Kidney (tissue), 14 donors: ENCODE data around the gene SAFB. TPM values are rescaled to one million over a fixed set of nuclear protein-coding genes. Genes with fewer than 3 reads are reported as not detected.

Source experiments
- DNase-seq, 5 donors: peaks; one replicate each; pipeline ENCODE4 v3.0.0-alpha.2; 2013 to 2020
- FAIRE-seq: peaks from 2 replicates; lab custom pipeline; 2012; peaks lifted over from hg19 to GRCh38; lab: Jason Lieb, UNC
- H3K27ac ChIP-seq, 2 donors: one replicate each; pipeline ENCODE4 v1.7.0; 2013; ENCODE audit warnings: low read depth in 2 of 2, low read length in 2 of 2, inconsistent platforms in 1 of 2
- H3K27me3 ChIP-seq: one replicate; pipeline ENCODE4 v1.7.1; 2013; ENCODE audit warnings: low read length, inconsistent platforms; ENCODE audit not compliant: control insufficient read depth, insufficient read depth
- H3K36me3 ChIP-seq, 3 donors: one replicate each; pipeline versions ENCODE4 v1.7.0 to v1.7.1; 2013; ENCODE audit warnings: low read length in 3 of 3, control low read depth in 1 of 3, inconsistent platforms in 1 of 3; ENCODE audit not compliant: insufficient read depth in 3 of 3, control insufficient read depth in 2 of 3
- H3K4me1 ChIP-seq, 3 donors: one replicate each; pipeline versions ENCODE4 v1.7.0 to v1.7.1; 2013; ENCODE audit warnings: low read length in 3 of 3, inconsistent platforms in 1 of 3, low read depth in 1 of 3; ENCODE audit not compliant: control insufficient read depth in 2 of 3, insufficient read depth in 2 of 3
- H3K4me3 ChIP-seq, 3 donors: one replicate each; pipeline versions ENCODE4 v1.7.0 to v1.8.1; 2013; ENCODE audit warnings: low read length in 3 of 3, control low read depth in 1 of 3, inconsistent platforms in 1 of 3
- H3K9ac ChIP-seq, 3 donors: one replicate each; pipeline versions ENCODE4 v1.7.0 to v1.7.1; 2013; ENCODE audit warnings: low read length in 3 of 3, control low read depth in 1 of 3, inconsistent platforms in 1 of 3
- H3K9me3 ChIP-seq, 3 donors: one replicate each; pipeline versions ENCODE4 v1.7.0 to v1.7.1; 2013; ENCODE audit warnings: low read length in 3 of 3, control low read depth in 1 of 3, inconsistent platforms in 1 of 3; ENCODE audit not compliant: control insufficient read depth in 2 of 3, insufficient read depth in 1 of 3
- intact Hi-C: fragments of 100-400 bp; cut with DNase I; formaldehyde crosslinking; loops from one replicate; pipeline ENCODE4 v1.11.1; 2022
- polyA plus RNA-seq: library from polyadenylated mRNA; stranded (reverse); fragments of 350-450 nt; fragmentation: Illumina TruSeq; extraction: RNeasy Lipid Tissue Mini Kit (QIAGEN cat#74804); gene quantifications from one replicate; pipeline ENCODE4 v1.2.3, GENCODE V29; 2014; ENCODE audit warnings: low read depth, low replicate concordance; ENCODE audit not compliant: insufficient read depth
- total RNA-seq: library from RNA; stranded (reverse); fragmentation: NEBNext Ultra II Directional; extraction: Animal tissue kit (Norgen Biotek cat#: 25700); gene quantifications from one replicate; pipeline ENCODE4 v1.2.1, GENCODE V29; 2021
- TF ChIP-seq, protein P1 (sequence below): IDR thresholded peaks from 3 replicates; pipeline ENCODE4 v1.5.1; 2012; ENCODE audit warnings: mild to moderate bottlenecking, moderate library complexity, borderline replicate concordance; ENCODE audit not compliant: insufficient read depth; ENCODE audit errors: extremely low read depth
- donor health status: control.
- donor health status: control.
- donor health status: control.
- donor health status: control.
- donor health status: control.
- donor health status: DM: yes; HTN: yes; CAD: no.
- donor health status: Normal renal cell carcinoma (clear cell type).

SAFB gene
- total and polyA plus RNA-seq, 2 donors from 2014 or later = 35.0 to 88.6 TPM

DNA sequence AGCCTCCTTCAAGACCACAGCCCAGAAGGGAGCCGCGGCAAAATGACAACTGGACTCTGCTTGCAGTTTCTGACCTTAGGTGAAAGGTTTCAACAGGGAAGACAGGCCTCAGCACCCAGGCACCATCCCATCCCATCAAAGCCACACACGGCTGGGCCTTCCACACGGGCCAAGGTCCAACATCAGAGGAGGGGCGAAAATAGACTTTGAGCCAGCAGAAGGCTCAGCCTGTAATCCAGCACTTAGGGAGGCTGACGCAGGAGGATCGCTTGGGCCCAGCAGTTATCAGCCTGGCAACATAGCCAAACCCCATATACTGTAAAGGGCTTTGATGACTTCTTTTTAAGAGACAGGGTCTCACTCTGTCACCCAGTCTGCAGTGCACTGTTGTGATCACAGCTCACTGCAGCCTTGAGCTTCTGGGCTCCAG, 28.3 kb upstream of the SAFB start:
- no peak overlapping the region for H3K9ac ChIP-seq
- FAIRE-seq (no peak), DNase-seq (no peak)
- no peaks in the 10 kb centered on the region for H3K9me3 ChIP-seq
- H3K27me3 ChIP-seq = no peaks in the 10 kb centered on the region
- no peak overlapping the region for H3K27ac ChIP-seq
- TF ChIP-seq, protein P1, sequence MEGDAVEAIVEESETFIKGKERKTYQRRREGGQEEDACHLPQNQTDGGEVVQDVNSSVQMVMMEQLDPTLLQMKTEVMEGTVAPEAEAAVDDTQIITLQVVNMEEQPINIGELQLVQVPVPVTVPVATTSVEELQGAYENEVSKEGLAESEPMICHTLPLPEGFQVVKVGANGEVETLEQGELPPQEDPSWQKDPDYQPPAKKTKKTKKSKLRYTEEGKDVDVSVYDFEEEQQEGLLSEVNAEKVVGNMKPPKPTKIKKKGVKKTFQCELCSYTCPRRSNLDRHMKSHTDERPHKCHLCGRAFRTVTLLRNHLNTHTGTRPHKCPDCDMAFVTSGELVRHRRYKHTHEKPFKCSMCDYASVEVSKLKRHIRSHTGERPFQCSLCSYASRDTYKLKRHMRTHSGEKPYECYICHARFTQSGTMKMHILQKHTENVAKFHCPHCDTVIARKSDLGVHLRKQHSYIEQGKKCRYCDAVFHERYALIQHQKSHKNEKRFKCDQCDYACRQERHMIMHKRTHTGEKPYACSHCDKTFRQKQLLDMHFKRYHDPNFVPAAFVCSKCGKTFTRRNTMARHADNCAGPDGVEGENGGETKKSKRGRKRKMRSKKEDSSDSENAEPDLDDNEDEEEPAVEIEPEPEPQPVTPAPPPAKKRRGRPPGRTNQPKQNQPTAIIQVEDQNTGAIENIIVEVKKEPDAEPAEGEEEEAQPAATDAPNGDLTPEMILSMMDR = no peak
- H3K4me1 ChIP-seq = no peaks in the 10 kb centered on the region
- intact Hi-C loops = no loop called here
- no peak overlapping the region for H3K4me3 ChIP-seq
- peaks cover 9 to 89% (median 69%) of the 10 kb centered on the region in 3 donors for H3K36me3 ChIP-seq

DNA sequence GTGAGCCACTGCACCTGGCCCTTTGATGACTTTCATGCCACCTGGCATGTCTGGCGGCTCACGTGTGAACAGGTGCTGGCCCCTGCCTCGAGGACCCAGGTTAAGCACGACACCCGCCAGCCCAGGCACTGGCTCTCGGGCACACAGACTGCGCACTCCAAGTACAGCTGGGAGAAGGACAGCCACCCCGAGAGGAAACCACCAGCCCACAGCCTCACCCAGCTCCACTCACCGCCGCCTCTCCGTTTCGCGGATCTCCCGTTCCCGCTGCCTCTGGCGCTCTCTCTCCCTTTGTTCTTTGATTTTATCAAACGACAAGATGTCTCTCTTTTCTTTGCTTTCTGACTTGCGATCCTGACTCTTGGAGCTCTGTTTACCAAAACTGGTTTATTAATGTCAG, 27.8 kb upstream of the SAFB start:
- peak in 1 of 5 donors; percentile 48 for DNase-seq
- Histone ChIP-seq H3K27me3 (no peaks in the 10 kb centered on the region), H3K9me3 (no peaks in the 10 kb centered on the region), H3K4me3 (no peak overlapping the region), H3K4me1 (no peaks in the 10 kb centered on the region), H3K9ac (no peak overlapping the region), H3K27ac (no peak overlapping the region), H3K36me3 (peaks cover 9 to 89% (median 71%) of the 10 kb centered on the region in 3 donors)
- intact Hi-C loops = no loop called here
- TF ChIP-seq, protein P1 = no peak
- no peak for FAIRE-seq

DNA sequence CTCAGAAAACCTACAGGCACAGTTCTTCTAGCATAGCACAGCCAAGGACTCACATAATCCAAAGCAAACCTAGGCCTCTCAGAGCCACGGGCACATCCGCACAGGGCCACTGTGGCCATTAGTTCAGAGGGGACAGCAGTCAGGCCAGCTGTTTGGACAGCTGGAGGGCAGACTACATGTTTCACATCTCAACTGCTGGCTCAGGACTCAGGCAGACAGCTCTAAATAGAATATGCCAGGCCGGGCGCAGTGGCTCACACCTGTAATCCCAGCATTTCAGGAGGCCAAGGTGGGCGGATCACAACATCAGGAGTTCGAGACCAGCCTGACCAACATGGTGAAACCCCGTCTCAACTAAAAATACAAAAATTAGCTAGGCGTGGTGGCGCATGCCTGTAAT, 27.1 kb upstream of the SAFB start:
- intact Hi-C loops = no loop called here
- no peak overlapping the region for H3K9ac ChIP-seq
- no peak for DNase-seq
- FAIRE-seq = no peak
- TF ChIP-seq, protein P1 = no peak
- no peaks in the 10 kb centered on the region for H3K4me1 ChIP-seq
- H3K36me3 ChIP-seq = peaks cover 13 to 91% (median 74%) of the 10 kb centered on the region in 3 donors
- H3K27me3 ChIP-seq = no peaks in the 10 kb centered on the region
- H3K4me3 ChIP-seq = no peak overlapping the region
- no peaks in the 10 kb centered on the region for H3K9me3 ChIP-seq
- H3K27ac ChIP-seq = no peak overlapping the region

DNA sequence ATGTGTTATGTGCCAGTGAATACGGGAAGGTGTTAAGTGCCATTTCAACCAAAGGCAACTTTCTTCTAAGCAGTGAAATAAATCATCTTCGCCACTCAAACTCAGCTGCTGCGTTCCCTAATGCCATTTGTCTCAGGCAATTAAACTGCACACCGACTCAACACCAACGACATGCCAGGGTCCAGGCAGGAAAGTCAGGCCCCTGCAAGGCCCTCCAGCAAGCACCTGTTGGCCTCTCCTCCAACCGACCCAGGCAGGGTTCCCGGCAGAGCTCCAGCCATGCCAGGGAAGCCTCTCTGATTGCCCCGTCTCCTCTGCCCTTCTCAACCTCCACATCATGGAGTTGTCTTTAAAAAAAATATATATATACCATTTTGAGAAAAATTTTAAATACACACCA, 22.1 kb upstream of the SAFB start:
- H3K4me1 ChIP-seq = no peaks in the 10 kb centered on the region
- no peaks in the 10 kb centered on the region for H3K9me3 ChIP-seq
- H3K9ac ChIP-seq = no peak overlapping the region
- no peaks in the 10 kb centered on the region for H3K27me3 ChIP-seq
- TF ChIP-seq, protein P1 = no peak
- no peak overlapping the region for H3K27ac ChIP-seq
- peaks cover 20 to 78% (median 60%) of the 10 kb centered on the region in 3 donors for H3K36me3 ChIP-seq
- FAIRE-seq (no peak), DNase-seq (peak in 2 of 5 donors; percentile 31 to 38)
- no peak overlapping the region for H3K4me3 ChIP-seq
- intact Hi-C loops = no loop called here
